Dedifferentiated amniotic fluid mesenchymal stem cell (primary cell): ENCODE data around the gene LRP1B.

Experiments
- DNase-seq: peaks from one replicate; pipeline ENCODE4 v3.0.0-alpha.2; 2016; ENCODE audit errors: extremely low spot score

LRP1B gene

DNA sequence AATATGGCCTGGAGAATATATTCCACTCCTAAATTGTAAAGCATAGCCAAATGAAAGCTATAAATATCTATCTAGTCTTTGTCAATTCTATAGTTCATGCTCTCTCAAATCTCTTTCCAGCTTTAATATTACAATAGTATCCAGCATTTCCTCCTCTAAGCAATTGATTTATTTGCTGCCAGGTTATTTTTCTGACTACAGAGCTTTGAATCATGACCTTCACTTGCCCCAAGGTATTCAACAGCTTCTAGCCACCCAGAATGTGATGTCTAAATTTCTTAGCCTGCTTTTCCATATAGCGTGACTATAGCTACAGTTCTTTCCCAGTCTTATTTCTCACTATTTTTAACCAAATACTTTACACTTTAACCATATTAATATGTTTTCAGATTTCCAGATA lies 1287.6 kb downstream of the LRP1B start:
- DNase-seq = no peak

DNA sequence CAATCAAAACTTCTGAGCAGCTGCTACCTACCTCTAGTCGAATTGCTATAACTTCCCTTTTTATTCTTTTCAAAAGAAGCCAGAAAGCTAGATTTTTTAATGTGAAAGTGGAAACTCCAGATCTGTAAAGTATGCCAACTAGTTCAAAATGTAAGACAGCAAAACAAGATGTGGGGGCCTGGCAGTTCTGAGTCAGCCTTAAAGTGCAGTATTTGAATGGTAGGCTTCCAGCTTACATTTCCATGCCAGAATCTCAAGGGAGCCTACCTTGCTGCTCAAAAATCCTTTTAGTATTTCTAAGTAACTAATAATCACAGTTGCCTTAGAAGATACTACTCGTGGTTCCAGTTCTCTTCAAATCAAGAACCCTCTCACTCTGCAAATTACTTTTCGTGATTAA lies 1288.7 kb downstream of the LRP1B start:
- DNase-seq = no peak

DNA sequence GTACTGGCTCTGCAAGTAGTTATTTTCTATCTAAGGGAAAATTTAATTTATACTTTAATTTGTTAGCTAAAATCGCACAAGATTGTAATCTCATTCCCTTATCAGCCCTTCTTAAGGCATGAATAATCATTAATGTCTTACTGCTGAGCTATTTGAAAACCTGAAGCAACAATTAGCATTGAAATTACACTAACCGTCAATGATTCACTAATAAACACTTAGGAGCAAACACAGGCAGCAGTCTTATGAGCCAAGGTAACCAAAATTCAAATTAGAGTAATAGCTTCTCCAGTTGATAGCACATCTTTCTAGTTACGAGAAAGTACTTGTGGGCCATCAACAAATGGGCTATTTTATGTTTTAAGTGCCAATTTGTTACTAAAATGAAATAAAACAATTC lies 1289.7 kb downstream of the LRP1B start:
- DNase-seq = no peak

DNA sequence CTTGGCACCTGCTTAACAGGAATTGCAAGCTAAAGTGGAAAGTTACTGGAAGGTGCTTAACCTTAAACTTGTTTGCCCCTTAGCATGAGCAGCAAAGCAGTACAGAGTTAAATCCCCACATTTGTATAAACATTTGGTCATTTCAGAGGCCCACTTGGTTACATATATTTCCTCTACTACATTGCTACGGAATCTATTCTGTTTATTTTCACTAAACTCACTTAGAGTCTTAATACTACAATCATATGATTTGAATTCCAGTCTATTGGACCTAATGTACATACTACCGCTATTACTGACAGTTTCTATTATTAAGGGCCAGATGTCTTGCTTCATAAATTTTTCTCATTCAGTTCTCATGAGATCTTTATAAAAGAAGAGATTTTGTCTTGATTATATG lies 1294.0 kb downstream of the LRP1B start:
- no peak for DNase-seq

- no peak for DNase-seq
Observed at GRCh38 chr2:140835079-140835478, 1295.7 kb downstream of the LRP1B start.

DNA sequence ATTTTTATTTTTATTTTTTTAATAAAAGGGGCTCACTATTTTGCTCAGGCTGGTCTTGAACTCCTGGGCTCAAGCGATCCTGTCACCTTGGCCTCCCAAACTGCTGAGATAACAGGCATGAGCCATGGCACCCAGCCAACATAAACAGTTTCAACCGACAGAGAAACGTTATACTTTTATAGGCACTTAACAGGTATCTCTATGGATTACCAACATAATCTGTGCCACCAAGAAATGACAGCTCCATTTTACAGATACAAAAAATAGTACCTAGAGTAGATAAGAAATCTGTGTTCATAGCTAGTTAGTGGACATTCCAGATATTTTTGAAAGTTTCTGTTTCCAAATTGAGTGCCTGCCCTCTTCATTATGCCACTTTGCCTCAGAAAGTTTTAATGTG lies 1316.7 kb downstream of the LRP1B start:
- no peak for DNase-seq

- DNase-seq = no peak
Observed at GRCh38 chr2:140808820-140809219, 1322.0 kb downstream of the LRP1B start.

- DNase-seq = no peak
Observed at GRCh38 chr2:140808211-140808610, 1322.6 kb downstream of the LRP1B start.

GRCh38 chr2:140804700-140805260 lies 1326.0 kb downstream of the LRP1B start:
- no peak for DNase-seq

DNA sequence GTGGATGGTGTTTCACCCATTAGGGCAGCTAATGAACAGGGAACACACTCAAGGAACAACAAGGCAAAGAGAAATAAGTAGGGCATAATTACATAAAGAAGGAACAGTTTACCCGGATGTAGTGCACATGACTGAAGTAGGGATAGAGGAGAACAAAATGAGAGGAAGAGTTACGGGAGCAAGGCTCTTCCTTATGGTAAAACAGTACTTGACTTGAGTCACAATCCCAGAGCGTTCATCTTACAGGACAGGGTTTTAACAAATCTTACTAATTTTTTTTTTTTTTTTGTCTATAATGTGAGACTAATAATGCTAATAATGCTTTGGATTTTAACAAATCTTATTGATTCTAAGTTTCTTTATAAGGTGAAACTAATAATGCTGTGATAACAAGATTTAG lies 1329.5 kb downstream of the LRP1B start:
- DNase-seq = no peak

DNA sequence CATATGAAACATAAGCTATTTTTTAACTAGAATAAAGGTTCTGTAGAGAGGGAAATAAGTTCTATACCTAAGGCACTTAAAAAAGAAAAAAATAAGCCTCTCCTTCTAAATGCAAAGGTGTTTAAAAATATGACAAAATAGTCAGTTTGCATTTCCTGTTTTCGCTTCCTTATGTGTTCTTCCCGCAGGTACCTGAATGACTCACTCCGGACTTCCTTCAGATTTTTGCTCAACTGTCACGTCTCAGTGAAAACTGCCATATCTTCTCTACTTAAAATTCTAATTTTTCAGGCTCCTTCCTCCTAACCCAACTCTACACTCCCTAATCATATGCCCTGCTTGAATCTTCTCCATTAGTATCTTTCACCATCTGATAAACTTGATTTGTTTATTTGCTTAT lies 1333.1 kb downstream of the LRP1B start:
- no peak for DNase-seq

DNA sequence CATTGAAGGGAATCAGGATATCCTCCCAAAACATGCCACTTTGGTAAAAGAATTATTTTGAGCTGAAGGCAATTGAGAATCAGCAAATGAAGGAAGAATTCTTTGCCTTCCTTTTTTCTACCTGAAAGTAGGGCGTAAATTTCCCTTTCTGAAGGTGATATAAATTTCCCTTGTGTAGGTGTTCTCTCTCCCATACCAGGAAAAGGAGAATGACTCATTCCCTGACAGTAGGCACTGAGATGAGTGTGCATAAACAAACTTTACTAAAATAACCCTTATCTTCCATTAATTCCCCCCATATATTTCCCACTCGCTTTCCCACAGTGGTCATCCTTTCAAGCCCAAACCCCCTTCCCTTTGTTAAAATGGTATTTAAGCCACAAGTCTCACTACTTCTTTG lies 1339.0 kb downstream of the LRP1B start:
- DNase-seq = no peak

- no peak for DNase-seq
Observed at GRCh38 chr2:140786585-140786984, 1344.2 kb downstream of the LRP1B start.

DNA sequence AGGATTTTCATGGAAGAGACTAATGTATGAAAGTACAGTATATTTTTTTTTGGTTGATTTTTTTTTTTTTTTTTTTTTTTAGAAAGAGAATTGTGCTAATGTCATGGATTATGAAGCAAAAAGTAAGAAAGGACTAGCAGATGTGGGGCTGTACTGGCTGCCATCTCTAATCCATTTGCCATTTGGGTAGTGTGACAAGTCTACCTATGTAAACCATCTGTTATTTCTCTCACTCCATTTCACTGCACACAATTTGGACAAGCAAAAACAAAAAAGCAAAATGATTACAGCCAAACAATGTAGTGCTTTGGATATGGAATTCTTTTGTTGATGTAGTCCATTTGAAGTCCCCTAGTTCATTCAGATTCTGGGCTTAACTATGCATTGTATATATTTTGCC lies 1355.4 kb downstream of the LRP1B start:
- DNase-seq = no peak

- no peak for DNase-seq
Observed at GRCh38 chr2:140770645-140771044, 1360.2 kb downstream of the LRP1B start.

DNA sequence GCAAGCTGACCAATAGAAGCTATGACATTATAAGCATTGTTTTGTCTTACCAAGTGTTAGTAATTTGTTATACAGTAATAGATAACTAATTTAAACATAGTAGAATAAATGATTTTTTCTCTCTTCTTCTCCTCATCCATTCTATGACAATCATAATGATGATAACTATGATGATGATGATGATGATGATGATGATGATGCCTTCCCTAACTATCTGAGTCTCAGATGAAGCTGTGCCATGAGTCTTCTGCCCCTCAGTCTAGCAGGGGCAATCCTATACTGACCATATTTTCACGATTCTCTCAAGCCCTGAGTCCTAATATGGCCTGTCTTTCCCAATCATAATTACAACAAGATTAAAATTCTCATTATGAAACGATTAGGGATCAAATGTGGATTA lies 1369.0 kb downstream of the LRP1B start:
- no peak for DNase-seq

DNA sequence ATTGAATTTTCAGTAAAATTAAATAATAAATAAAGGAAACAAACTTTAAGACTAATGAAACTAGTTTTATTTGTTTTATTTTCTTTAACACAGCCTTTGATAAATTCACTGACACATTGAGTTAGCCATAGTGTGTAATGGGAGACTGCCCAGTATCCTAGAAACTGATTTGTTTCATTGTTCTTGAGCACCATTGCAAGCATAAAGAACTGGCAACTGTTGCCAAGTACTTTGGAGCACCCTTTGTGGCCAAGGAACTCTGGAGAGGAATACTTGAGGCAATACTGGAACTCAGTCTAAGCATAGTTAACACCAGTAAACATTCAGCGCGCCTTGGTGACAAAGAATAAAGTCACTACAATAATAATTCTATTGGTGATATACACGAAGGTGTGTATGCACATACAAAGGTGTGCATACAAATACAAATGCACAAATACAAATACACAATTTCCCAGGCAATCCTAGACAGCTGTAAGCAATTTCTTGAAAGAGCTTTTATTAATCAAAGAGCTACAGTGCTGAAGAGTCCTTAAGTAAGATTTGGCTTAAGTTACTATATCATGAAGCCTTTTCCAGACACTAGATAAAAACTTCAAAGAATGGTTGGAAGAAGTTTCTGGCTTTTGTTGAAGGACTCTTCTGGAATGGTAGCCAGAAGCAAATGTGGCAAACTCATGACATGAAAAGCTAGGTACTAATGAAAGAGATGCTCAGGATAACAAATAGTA lies 1371.2 kb downstream of the LRP1B start:
- DNase-seq = no peak

- DNase-seq = no peak
Observed at GRCh38 chr2:140747665-140748064, 1383.2 kb downstream of the LRP1B start.

DNA sequence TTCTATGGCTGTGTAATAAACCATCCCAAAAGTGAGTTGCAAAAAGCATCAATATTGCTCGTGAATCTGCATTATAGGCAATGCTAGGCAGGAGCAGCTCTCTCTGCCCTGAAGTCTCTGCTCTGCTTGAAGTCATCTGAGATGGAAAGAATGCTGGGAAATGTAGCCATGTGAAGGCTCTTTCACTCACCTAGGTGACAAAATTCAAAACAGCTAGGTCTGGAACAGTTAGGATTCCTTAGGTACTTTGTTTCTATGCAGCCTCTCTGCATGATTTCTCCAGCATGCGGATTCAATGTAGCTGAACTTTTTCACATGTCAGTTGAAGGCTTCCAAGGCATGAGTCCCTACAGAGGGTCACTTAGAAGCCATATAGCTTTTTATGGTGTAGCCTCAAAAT lies 1383.7 kb downstream of the LRP1B start:
- no peak for DNase-seq

DNA sequence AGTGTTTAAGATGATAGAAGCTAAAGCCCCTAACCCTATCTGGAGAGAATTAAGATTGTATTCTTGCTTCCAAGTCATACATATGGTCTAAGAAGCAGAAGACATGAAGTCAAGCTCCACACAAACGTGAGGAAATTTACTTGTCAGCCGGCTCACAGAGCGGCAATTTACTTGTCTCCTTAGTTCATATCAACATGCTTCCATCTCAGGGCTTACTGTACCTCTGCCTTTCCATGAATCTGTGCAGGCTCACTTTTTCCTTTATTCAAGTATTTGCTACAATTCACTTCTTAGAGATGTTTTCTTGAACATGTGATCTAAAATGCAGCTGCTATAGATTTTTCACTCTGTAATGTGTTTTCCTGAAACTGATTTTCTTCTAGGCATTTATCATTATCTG lies 1386.4 kb downstream of the LRP1B start:
- DNase-seq = no peak

- no peak for DNase-seq
Observed at GRCh38 chr2:140737006-140737405, 1393.8 kb downstream of the LRP1B start.

DNA sequence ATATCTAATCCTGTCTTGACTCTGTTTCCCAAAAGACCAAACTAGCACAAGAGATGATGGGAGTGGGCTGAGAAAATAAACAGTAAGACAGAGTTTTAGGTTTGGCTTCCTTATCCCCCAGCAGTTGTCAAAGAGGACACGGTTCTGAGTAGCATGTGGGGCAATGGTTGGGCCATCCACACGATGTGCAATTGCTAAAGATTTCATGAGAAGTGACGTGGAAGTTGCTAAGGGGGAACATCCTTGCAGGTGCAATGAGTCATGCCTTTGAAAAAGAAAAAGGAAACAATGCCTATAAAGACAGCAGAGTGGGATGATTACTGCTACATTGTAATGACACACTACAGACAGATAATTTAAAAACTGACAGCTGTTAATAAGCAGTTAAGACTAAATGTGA lies 1395.8 kb downstream of the LRP1B start:
- no peak for DNase-seq

DNA sequence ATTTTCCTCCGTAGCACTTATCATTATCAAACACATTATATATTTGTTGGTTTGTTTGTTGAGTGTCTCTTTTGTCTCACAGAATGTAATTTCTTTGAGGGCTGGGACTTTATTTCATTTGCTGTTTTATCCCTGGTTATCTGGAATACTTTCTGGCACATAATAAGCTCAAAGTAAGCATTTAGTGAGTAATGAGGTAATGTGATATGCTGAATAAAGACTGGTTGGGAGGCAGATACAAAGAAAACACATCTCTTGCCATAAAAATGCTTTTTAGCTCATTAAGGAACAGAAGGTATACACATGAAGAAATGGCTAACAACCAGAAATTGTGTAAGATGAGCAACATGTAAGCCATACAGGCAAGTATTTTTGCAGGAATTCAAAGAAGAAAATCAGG lies 1411.8 kb downstream of the LRP1B start:
- DNase-seq = no peak

GRCh38 chr2:140717481-140717880 lies 1413.3 kb downstream of the LRP1B start:
- no peak for DNase-seq
